Measurements from ENCODE around the gene SLC44A2.

SLC44A2 gene

DNA sequence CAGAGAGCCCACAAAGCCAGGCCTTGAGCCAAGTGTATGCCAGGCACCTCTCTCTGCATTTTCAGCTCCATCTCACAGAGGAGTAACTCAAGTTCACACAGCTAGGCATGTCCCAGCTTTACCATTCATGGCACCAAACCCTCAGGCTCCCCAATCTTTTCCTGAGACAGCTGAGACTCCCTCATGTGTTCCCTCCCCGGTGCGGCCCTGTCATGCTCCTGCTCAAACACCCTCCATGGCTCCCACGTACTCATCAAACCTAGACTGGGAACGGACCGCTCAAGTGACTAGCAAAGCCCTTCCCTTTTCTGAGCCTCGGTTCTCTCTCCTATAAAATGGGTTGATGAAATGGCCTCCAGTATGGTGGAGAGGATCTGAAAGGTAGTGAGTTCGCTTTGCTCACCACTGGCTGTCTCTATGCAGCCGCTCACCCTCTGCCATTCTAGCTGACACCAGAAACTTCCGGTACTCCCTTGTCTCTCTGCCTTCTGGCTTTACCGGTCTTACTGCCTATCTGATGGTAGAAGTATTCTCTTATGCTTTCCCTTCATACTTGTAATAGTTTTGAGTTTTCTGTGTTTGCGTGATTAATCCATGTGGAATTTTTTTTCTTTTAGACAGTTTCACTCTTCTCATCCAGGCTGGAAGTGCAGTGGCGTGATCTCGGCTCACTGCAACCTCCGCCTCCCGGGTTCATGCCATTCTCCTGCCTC, 7.8 kb upstream of the SLC44A2 start:
- no peak for DNase-seq

DNA sequence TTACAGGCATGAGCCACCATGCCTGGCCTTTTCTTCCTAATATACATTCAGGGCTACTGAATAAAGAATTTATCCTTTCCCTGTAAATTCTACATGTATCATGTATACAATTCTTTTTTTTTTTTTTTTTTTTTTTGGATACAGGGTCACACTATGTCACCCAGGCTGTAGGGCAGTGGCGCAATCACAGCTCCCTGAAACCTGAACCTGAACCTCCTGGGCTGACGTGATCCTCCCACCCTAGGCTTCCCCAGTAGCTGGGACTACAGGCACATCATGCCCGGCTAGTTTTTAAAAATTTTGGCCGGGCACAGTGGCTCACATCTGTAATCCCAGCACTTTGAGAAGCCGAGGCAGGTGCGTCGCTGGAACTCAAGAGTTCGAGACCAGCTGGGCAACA, 6.5 kb upstream of the SLC44A2 start:
- no peak for DNase-seq

DNA sequence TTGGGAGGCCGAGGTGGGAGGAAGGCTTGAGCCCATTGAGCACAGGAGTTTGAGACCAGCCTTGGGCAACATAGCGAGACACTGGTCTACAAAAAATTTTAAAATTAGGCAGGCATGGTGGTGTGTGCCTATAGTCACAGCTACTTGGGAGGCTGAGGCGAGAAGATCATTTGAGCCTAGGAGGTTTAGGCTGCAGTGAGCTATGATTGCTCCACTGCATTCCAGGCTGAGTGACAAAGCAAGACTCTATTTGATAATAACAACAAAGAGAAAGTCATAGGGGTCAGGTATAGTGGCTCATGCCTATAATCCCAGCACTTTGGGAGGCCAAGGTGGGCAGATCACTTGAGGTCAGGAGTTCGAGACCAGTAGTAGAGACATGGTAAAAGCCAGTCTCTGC, 4.6 kb upstream of the SLC44A2 start:
- no peak for DNase-seq

DNA sequence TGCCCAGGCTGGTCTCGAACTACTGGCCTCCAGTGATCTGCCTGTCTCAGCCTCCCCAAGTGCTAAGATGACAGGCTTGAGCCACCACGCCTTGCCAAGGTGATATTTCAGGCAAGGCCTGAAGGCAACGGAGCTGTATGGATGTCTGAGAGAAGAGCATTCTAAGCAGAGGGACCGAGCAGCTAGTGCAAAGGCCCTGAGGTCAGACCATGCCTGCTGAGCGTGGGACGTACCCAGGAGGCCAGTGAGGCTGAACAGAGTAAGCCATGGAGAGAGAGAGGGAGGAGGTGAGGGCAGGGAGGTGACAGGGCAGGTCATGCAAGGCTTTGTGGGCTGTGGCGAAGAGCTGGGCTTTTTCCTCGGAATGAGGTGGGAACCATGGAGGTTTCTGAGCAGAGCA, 3.4 kb upstream of the SLC44A2 start:
- DNase-seq = no peak

DNA sequence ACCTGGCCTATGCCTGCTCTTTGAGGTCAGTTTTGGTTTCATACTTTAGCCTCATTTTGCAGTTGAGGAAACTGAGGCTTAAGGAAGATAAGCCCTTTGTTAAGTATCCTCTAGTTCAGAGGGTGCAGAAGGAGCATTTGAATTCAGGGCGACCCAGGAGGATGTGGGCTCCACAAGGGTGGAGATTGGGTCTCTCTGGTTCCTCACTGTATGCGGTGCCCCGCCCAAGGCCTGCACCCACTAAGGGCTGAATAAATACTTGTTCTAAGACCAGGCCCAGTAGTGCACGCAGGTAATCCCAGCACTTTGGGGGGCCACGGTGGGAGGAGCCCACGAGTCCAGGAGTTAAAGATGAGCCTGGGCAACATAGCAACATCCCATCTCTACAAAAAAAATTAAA, 768 bp upstream of the SLC44A2 start:
- DNase-seq = no peak

DNA sequence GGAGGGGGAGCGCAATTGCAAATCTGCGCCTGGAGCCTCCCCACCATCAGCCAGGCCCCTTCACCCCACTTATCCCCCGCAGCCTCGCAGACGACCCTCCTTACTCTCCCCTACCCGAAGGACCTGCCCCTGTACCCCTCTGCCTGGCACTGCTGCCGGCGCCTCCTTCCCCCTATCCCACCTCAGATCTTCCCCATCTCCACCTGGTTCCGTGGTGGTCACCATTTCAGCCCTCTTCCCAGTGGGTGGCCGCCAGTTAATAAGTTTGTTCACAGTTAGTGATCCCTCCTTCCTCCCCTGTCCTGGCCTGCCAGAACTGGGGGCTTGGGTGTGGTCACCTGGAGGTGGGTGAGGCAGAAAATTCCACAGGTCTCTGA, 397 bp downstream of the SLC44A2 start:
- DNase-seq = no peak

DNA sequence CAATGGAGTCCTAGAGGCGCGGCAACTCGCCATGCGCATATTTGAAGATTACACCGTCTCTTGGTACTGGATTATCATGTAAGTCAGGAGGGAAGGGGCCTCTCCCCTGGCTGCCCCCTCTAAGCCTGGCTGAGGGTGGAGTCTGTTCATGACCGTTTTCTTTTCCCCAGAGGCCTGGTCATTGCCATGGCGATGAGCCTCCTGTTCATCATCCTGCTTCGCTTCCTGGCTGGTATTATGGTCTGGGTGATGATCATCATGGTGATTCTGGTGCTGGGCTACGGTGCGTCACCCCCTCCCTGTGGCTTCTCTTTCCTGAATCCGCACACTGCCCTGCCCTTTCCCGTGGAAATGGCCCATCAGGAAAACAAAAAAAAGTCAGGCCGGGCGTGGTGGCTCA, 6.5 kb downstream of the SLC44A2 start:
- no peak for DNase-seq

DNA sequence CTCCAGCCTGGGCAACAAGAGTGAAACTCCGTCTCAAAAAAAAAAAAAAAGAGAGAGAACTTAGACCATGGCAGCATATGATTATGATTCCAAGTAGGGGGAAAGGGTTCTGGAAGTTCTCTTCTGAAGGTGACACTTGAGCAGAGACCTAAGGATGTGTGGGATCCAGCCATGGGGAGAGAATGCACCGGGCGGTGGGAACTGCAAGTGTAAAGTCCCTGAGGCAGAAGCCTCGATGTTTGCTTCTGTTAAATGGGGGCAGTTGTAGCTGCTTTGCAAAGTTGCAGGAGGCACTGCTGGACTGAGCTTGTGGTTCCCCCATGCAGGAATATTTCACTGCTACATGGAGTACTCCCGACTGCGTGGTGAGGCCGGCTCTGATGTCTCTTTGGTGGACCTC, 9.1 kb downstream of the SLC44A2 start:
- DNase-seq = no peak

DNA sequence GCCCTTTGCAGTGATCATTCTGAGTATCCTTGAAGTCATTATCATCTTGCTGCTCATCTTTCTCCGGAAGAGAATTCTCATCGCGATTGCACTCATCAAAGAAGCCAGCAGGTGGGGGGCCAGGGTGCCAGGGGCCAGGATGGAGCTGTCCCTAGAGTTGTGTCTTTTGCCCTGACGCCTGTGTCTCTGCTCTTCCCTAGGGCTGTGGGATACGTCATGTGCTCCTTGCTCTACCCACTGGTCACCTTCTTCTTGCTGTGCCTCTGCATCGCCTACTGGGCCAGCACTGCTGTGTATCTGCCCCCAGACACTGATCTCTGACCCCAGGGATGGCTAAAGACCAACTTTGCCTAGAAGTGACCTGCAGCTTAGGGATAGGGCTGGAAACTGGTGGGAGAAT, 9.6 kb downstream of the SLC44A2 start:
- no peak for DNase-seq

DNA sequence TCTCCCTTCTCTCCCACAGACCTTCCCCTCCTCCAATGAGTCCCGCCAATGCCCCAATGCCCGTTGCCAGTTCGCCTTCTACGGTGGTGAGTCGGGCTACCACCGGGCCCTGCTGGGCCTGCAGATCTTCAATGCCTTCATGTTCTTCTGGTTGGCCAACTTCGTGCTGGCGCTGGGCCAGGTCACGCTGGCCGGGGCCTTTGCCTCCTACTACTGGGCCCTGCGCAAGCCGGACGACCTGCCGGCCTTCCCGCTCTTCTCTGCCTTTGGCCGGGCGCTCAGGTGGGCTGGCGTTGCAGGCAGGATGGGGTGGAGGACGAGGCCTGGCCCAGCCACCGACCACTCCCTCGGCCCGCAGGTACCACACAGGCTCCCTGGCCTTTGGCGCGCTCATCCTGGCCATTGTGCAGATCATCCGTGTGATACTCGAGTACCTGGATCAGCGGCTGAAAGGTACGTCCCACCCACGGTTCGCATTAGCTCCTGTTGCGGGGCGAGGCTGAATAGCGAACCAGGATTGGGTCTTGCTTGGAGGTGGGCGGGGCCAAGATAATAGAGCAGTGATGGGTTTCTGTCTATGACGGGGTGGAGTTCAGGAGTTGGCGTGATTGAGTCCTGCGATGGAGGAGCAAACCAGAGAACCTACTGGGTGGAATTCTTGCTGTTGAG, 11.1 kb downstream of the SLC44A2 start:
- DNase-seq = no peak

DNA sequence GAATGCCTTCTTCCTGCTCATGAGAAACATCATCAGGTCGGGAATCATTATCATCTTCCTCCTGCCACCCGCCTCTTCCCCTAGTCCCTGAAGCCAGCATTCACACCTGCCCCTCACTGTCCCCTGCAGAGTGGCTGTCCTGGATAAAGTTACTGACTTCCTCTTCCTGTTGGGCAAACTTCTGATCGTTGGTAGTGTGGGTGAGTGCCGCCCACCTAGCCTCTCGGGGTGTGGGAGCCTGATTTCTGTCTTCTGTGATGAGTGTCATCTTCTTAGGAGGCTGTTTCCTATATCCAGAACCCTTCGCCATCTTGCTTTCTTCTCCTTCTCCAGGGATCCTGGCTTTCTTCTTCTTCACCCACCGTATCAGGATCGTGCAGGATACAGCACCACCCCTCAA, 12.5 kb downstream of the SLC44A2 start:
- DNase-seq = no peak

DNA sequence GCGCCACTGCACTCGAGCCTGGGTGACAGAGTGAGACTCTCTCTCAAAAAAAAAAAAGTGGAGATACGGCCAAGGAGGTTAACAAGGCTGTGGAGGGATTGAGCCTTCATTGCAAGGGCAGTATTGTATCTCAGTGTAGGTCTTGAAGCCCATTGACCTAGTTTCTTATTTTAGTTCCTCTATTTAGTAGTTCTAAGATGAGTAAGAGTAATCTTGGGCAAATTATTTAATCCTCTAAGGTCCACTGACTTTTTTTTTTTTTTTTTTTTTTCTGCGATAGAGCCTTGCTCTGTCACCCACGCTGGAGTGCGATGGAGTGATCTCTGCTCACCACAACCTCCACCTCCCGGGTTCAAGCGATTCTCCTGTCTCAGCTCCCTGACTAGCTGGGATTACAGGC, 14.5 kb downstream of the SLC44A2 start:
- no peak for DNase-seq

DNA sequence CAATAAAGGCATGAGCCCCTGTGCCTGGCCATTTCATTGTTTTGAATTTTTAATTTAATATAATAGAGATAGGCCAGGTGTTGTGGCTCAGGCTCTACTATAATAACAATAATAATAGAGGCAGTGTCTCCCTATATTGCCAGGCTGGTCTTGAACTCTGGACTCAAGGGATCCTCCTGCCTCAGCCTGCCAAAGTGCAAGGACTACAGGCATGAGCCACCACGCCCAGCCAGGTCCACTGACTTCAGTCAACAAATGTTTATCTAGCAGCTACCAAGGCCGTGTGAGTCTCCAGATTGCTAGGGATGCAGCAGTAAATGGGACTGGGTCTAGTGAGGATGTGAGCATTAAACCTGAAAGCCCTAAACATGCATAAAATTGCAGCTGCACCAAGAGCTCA, 15.0 kb downstream of the SLC44A2 start:
- DNase-seq = no peak

DNA sequence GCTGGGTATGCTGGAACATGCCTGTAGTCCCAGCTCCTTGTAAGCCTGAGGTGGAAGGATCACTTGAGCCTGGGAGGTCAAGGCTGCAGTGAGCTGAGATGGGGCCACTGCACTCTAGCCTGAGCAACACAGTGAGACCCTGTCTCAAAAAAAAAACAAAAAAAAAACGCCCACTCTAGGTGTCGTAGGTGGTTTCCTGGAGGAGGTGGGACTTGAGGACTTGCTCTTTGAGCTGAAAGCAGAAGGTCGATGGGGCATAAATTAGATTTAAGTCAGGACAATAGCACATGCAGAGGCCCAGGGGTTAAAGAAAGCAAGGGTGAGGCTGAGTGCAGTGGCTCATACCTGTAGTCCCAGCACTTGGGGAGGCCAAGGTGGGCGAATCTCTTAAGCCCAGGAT, 15.9 kb downstream of the SLC44A2 start:
- DNase-seq = no peak

DNA sequence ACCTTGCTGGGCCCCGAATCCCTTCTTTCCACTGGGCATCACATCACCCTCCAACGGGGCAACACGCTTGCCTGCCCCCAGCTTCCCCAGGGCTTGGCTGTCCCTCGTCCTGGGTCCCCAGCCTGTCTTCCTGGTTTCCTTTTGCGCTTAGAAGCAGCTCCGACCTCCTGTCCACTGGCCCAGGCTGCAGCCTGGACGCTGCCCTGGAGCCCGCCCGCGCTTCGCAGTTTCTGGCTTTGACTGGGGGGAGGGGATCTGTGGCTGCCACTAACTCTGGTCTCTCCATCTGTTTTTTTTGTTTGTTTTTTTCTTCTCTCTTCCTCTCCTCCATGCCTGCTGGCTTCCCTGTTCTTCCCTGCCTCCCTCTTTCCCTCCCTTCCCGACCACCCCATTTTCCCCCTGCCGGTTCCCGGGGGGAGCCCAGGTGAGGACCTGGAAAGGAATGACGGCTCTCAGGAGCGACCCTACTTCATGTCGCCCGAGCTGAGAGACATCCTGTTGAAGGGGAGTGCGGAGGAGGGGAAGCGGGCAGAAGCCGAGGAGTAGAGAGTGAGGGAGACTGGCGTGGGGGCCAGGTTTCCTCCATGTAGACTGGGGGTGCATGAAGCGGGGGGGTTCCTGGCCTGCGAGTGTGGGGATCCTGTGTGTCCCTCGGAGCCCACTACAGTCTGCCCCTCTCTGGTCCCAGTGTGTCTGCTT, 17.3 kb downstream of the SLC44A2 start:
- no peak for DNase-seq

DNA sequence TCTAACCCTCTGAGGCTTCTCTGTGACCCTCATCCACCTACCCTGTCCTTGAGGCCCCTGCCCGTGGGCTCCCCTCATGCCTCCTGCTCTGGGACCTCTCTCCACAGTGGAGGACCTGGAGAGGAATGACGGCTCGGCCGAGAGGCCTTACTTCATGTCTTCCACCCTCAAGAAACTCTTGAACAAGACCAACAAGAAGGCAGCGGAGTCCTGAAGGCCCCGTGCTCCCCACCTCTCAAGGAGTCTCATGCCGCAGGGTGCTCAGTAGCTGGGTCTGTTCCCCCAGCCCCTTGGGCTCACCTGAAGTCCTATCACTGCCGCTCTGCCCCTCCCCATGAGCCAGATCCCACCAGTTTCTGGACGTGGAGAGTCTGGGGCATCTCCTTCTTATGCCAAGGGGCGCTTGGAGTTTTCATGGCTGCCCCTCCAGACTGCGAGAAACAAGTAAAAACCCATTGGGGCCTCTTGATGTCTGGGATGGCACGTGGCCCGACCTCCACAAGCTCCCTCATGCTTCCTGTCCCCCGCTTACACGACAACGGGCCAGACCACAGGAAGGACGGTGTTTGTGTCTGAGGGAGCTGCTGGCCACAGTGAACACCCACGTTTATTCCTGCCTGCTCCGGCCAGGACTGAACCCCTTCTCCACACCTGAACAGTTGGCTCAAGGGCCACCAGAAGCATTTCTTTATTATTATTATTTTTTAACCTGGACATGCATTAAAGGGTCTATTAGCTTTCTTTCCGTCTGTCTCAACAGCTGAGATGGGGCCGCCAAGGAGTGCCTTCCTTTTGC, 18.0 kb downstream of the SLC44A2 start:
- DNase-seq = no peak

DNA sequence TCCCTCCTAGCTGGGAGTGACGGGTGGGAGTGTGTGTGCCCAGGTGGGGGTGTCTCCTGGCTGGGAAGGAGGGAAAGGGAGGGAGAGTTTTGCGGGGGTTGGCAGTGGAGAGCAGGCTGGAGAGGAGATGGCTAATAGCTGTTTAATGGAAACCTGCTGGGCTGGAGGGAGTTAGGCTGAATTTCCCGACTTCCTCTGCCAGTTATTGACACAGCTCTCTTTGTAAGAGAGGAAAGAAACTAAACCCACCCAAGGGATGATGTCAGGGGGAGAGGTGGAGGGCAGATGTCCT, 18.6 kb downstream of the SLC44A2 start:
- no peak for DNase-seq

DNA sequence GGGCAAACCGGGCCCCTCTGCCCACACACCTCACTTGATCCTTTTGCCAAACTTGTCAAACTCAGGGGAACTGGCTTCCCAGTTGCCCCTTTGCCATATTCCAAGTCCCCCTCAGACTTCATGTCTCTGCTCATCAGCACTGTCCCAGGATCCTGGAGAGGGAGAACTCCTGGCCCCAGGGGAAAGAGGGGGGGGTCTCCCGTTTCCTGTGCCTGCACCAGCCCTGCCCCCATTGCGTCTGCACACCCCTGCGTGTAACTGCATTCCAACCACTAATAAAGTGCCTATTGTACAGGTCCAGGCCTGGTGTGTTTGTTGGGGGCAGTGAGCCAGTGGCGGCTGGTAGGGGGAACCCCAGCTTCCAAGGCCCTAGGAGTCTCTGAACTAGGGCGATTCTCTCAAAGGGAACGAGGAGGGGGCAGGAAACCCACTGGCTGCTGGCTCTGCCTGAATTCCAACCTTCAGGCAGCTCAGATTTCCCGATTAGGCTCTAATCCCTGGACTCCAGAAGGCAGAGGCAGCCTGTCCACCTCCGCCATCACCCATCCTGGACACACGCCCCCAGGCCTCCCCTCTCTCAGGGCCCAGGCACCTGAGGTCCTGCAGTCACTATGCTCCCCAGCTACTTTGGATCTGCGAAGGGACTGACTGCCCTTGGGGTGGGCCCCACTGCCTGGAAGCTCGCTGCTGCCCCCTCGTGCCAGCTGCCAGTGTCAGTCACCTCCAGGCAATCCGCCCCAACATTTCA, 19.1 kb downstream of the SLC44A2 start:
- DNase-seq = peak; percentile 88

DNA sequence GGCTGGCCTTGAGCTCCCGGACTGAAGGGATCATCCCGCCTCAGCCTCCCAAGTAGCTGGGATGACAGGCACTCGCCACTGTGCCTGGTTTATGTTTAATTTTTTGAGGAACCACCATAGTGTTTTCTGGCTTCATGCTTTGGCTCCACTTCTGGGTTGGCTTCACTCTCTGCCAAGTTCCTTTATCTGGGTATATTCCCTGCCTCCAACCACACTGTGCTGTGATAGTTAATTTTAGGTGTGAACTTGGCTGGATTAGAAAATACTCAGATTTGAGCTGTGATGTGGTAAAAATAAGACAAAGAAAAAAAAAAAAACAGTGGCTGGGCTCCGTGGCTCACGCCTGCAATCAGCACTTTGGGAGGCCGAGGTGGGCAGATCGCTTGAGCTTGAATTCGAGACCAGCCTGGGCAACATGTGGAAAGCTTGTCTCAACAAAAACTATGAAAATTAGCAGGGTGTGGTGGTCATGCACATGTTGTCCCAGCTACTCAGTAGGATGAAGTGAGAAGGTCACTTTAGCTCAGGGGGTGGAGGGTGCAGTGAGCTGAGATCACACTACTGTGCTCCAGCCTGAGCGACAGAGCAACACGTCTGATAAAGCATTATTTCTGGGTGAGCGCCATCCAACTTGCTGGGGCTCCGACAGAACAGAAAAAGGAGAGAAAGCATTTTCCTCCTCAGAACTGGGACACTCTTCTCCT, 21.3 kb downstream of the SLC44A2 start:
- DNase-seq = no peak

DNA sequence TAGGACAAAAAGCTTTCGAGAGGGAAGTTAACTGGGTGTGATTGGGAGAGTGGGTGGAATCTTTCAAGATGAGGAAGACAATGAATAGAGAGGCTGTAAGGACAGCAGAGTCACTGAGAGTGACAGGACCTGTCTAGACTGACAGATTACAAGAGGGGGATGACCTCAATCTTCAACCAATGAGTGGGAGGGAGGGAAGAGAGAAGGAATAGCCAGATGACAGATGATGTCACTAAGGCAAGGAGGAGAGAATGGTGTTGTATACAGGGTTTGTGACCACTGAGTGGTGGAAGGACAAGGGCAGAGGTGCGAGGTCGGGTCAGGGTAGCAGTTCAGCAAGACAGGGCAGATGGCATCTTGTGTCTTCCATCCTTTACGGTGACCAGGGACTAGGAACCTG, 23.0 kb downstream of the SLC44A2 start:
- no peak for DNase-seq

DNA sequence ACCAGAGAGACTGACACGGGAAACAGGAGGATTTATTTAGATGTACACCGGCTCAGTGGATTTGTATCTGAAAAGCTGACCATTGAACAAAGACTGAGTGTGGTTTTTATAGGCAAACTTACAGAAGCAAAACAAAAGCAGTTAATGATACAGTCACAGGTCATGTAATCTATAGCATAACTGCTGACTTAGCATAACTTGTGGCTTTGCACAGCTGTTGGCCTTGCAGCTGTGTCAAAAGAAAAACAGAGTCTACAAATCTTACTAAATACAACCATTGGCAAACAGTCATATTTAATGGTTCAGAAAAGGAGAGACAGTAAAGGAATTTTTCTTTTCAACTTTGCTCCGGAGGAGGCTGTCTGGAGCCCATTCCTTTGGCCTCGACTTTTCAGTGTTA, 26.5 kb downstream of the SLC44A2 start:
- no peak for DNase-seq

DNA sequence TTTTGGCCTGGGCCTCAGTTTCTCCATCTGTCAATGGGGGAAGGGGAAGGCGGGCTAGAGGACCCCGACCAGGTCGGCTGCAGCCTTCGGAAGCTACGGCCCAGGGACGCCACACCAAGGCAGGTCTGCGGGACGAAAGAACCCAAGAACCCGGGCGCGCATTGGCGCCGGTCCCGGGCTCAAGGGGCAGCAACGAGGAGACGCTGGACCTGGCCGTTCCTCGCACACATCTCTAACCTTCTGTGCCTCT, 28.1 kb downstream of the SLC44A2 start:
- DNase-seq = no peak

All from stimulated activated CD4-positive, alpha-beta T cell treated with anti-CD3 and anti-CD28 coated beads, Interleukin-15, amount 100 ng/mL, for 24 hours (primary cell).